GM18868 (cell line): ENCODE data around the gene KIAA1671.
A peak's percentile ranks its signal among the peaks of the same experiment; 100 is the strongest.
"Not testable (repeated sequence)": the region's sequence is repeated elsewhere in the genome, so short reads cannot be mapped to it uniquely, and the experiment has no call there.

Experiments
- ATAC-seq: cut with Tn5 transposase; IDR thresholded peaks from one replicate; pipeline ENCODE4 v1.9.1; 2021; ENCODE audit warnings: mild to moderate bottlenecking, moderate library complexity; ENCODE audit not compliant: unreplicated experiment

KIAA1671 gene

DNA sequence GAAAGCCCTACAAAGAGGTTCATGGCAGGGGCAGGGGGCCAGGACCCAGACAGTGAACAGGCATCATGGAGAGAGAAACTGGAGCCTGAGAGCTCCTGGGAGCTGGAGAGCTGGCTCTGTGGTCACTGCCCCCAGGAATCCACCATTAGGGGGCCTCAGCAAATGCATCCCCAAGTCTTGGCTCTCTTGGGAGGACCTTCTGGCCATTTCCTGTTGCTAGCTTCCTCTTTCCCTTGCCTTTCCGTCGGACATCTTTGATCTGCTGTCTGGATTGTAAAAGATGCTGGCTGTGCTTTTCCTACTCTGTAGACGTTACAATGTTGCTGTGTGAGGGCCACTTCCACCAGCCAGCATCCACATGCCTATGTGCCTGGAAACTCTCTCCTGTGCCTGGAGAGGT lies 259.8 kb downstream of the KIAA1671 start:
- no peak for ATAC-seq

DNA sequence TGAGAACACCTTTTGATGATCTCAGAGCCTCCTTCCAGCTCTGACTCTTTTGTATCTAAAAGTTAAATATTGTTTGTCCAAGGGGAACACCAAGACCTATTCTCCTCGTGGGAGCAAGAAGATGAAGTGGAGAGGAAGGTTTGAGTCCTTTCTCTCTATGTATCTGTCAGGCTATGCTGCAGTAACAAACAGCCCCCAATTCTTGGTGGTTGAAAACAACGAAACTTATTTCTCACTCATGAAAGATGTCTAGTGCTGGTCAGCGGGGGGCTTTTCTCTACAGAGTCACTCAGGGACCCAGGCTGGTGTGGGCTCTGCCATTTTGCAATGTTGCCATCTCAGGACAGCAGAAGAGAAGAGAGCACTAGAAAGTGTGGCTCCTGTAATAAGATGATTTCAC lies 260.7 kb downstream of the KIAA1671 start:
- ATAC-seq, result no peak

DNA sequence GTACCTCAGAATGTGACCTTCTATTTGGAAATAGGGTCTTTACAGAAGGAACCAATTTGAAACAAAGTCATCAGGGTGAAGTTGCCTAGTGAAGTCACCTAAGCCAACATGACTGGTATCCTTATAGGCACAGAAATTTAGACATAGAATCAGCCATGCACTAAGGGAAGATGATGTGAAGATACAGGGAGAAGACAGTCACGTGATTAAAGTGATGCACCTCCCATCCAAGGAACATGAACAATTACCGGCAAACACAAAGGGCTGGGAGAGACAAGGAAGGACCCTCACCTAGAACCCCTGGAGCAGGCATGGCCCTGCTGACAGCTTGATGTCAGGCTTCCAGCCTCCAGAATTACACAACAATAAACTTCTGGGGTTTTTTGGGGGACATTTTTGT lies 263.7 kb downstream of the KIAA1671 start:
- no peak for ATAC-seq

DNA sequence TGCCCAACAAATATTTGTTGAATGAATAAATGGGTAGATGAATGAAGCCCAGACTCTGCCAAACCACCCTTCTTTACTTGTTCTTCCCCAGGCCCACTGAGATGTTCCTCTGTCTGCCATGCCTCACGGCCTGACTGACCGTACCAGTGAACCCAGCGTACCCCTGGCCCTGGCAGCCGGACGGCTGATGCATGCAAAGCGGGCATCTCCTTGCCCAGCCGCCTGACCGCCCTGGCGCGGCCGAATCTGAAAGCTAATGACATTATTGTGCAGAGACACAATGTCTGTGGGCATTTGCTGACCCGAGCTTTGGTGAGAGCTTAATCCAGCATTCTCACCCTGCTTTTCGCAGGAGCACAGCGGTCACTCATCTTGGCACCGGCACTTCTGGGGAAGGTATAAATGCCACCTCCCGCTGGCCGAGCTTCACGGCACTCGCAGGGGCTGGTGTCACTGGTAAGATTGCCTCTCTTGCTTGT lies 266.7 kb downstream of the KIAA1671 start, which contains the start of gene CRYBB2:
Gene CRYBB2 (plus strand): TSS at position 429 of the 479 bp plus-strand sequence. CDS start 1,791 bp downstream, outside the sequence.
- ATAC-seq, result no peak

DNA sequence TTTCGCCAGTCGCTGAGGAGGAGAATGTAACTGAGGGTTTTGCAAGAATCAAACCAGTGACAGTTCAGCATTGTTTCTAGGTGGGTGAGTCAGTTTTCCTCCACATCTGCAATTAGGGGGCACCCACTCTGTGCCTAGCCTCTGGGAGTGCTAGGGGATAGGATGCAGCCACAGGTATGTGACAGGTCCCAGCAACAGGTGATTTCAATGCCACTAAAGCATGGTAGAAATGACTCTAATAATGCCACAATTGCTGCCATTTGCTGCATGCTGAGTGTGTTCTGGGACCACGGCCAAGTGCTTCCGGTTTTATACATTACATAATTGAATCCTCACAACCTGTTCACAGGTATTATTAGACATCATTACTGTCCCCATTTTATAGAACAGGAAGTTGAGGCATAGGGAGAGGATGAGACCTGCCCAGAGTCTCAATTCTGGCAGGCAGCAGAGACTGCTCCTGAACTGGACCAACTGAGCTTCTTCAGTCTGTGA lies 267.5 kb downstream of the KIAA1671 start:
- ATAC-seq, result no peak

DNA sequence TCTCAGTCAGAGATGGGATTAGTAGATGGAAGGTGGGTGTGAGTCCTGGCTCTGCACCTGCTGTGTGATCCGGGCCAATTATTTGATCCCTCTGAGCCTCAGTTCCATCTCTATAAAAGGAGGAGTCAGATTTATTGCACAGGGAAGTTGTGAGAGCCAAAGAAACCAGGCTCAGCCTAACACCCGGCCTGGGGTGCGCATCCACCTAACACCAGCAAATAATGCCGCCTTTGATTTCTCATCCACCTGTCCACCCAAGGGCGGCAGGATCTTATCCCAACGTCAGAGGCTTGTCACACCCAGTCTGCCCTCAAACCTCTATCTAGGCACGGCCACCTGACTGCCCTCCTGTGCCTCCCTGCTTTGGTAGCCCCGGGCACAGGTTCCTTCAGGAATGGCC lies 269.3 kb downstream of the KIAA1671 start:
- ATAC-seq, result no peak

DNA sequence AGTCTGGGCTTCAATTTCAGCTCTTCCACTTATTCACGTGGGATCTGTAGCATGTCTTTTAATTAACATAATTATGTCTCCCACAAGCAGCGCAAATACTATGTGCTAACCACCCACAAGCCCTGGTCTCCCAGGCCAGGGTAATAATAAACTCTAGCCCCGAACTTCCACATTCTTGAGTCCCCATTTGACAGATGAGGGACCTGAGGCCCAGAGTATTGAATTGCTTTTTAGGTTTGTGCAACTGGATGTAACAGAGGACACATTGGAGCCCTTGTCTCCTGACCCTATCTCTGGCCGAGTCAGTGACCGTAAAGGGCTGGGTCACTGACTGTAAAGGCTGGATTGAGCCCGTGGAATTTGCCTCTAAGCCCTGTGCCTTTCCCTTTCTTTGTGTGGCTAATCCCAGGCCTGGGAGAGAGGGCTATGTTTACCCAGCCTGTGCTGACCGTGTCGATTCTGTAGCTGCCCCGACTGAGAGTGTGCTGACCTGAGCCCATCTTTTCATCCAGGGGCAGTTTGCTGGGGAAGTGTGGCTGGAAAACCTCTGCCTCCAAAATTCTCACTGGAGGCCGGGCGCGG lies 270.8 kb downstream of the KIAA1671 start:
- no peak for ATAC-seq

DNA sequence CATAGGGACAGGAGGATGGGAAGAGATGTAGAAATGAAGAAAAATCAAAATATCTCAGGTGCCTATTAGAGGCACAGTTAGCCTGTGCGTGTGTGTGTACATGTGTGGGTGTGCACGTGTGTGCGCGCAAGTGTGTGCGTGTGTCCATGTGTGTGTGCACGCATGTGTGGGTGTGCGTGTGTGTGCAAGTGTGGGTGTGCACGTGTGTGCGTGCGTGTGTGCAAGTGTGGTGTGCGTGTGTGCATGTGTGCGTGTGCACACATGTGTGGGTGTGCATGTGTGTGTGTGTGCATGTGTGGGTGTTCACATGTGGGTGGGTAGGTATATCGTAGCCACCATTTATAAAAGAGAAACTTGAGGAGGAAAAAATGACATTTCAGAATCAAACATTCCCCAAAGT lies 276.3 kb downstream of the KIAA1671 start:
- no peak for ATAC-seq

DNA sequence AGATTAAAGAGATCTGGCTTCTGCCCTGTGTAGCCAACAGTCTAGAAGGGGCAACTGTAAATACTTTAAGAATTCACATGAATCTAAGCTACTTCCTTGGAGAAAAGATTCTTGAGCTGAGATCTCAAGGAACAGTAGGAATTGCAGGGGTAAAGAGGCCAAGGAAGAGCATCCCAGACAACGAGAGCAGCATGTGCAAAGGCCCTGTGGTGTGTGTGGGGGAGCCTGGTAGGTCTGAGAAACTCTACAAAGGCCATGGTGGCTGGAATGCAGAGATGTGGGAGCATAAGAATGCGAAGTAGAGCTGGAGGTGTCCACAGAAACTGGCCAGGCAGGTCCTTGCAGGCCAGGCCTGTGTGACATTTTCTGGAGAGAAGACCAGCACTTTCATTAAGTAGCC lies 278.2 kb downstream of the KIAA1671 start:
- ATAC-seq, result not testable (repeated sequence)

DNA sequence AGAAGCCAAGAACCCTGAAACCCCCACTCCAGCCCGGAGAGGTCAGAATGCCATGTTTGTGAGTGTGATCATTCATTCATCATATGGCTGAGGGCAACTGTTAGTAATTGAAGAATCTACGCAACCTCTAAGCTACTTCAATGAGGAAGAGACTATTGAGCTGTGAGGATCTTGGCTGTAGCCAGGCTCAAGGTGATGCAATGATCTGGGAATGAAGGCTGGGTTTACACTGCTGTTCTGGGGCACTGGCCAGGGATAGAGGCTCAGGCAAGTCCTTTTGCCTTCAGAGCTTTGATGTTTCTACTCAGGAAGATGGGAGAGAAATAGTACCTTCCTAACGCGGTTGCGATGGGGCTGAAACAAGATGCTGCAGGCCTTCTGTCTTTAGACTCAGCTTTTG lies 279.8 kb downstream of the KIAA1671 start:
- ATAC-seq, result no peak

DNA sequence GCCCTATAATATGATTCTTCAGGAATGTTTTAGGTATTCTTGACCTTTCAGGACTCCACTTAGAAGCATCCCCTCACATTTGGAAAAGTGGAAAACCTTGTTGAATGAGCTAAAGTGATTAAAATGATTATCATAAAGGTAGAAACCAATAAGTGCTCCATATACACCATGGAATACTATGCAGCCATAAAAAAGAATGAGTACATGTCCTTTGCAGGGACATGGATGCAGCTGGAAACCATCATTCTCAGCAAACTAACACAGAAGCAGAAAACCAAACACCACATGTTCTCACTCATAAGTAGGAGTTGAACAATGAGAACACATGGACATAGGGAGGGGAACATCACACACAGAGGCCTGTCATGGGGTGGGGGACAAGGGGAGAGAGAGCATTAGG lies 281.2 kb downstream of the KIAA1671 start:
- ATAC-seq, result not testable (repeated sequence)

DNA sequence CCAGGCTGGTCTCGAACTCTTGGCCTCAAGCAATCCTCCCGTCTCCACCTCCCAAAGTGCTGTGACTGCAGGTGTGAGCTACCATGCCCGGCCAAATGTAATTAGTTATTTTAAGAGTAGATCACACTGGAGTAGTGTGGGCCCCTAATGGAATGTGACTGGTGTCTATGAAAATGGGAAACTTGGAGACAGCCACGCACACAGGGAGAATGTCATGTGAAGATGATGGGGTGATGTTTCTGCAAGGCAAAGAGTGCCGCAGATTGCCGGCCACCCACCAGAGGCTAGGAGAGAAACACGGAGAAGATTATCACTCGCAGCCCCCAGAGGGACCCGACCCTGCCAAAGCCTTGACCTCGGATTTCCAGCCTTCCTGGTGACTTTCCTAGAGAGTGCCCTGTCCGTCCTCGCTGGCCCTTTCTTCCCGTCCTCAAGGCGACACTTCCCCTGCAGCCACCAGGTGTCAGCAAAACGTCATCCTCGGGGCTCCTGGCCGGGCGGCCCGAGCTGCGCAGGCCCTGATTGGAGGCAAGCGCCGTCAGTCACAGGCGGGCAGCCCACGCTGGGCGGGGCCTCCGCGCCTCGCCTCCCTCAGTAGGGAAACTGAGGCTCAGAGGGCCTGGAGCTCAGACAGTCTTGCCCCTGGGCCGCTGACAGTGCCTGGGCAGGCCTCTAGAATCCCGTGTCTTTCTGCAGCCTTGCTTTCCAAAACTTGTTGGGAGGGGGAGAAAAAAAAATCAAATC lies 283.2 kb downstream of the KIAA1671 start:
- peak; percentile 63 for ATAC-seq

DNA sequence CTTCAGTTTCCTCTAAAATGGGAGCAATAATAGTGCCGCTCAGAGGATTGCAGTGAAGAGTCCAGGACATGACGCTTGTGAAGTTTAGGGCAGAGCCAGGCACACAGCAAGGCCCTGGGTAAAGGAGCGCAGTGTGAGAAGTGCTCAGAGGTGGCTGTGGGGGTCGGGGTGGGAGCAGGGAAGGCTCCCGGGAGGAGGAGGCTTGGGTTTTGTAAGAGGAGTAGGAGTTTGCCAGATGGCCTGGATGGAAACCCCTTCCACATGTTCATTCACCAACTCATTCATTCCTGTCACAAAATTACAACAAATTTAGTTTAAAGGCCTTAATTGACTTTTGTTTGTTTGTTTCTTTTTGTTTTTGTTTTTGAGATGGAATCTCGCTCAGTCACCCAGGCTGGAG lies 283.9 kb downstream of the KIAA1671 start:
- ATAC-seq, result no peak

DNA sequence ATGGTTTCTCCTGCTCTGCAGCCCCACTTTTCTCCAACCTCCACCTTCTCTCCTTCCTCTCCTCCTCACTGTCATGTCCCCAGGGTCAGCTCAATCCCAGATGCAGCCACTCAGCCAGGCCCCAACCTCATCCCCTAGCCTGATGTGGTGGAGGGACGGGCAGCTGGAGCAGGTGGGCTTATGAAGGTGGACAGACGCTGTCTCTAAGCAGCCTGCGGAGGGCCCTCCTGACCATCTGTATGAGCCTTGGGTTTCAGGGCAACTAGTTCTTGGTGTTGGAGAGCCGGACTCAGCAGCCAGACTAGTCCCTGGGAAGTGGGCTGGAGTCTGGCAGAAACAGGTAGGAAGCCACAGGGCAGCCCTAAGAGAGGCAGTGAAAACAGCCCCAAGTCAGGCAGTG lies 285.0 kb downstream of the KIAA1671 start:
- ATAC-seq, result no peak

DNA sequence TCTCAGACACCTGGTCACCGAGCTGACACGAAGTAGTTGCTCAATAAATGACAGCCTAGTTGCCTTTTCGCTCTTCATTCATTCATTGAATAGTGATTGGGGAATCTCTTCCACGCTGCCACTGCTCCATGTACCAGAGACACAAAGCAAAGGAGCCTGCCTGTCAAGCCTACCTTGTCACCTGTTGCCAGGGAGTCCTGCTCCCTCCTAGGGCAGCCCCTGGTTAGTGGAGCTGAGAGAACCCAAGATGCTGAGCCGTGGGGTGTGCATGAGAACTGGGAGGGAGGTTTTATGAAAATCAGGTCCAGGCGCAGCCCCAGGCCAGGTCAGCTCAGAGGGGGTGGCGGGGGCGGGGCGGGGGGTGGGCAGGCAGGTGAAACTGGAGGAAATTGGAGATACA lies 285.5 kb downstream of the KIAA1671 start:
- ATAC-seq, result not testable (repeated sequence)
